NCI-H748 (cell line): Measurements from ENCODE around the gene CELF4.

Experiments
- DNase-seq: peaks from one replicate; lab custom pipeline; 2025; ENCODE audit not compliant: unreplicated experiment; lab: John Stamatoyannopoulos, UW

Gene CELF4

GRCh38 chr18:37497853-37498518, 67.6 kb downstream of the CELF4 start:
- no peak for DNase-seq

- no peak for DNase-seq
Observed at GRCh38 chr18:37496568-37496967, 69.0 kb downstream of the CELF4 start.

DNA sequence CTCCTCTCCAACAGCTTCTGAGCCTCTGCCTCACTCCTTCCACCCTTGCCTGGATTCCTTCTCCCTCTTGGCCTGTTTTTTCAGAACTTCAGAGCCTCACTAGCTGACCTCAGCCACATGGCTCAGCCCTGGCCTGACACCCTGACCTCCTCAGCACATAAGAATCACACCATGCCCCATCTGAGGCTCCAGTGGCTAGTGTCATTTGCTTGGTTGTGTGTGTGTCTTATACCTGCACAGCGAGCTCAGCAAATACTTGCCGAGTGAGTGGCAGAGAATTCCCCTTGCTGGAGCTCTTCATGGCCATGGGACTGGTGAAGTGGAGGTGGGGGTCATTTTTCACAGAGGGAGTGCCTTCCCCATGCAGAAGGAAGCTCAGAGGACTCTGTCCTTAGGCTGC, 70.2 kb downstream of the CELF4 start:
- no peak for DNase-seq

DNA sequence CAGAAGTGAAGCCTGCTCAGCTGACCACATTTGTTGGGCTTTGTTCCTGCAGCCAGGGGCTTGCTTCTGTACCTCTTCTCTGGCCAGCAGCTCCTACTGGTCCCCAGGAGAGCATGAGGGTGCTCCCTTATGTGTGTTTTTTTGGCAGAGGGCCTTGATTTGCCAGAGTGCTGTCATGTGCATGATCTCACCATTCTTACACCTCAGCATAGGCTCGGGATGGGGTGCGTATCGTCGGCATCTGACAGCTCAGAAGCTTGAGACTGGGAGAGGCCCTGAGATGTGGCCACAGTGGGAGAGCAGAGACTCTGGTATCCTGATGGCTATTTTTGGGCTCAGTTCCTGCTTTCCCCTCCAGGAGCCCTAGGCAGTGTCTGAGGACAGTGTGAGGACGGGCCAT, 71.2 kb downstream of the CELF4 start:
- no peak for DNase-seq

DNA sequence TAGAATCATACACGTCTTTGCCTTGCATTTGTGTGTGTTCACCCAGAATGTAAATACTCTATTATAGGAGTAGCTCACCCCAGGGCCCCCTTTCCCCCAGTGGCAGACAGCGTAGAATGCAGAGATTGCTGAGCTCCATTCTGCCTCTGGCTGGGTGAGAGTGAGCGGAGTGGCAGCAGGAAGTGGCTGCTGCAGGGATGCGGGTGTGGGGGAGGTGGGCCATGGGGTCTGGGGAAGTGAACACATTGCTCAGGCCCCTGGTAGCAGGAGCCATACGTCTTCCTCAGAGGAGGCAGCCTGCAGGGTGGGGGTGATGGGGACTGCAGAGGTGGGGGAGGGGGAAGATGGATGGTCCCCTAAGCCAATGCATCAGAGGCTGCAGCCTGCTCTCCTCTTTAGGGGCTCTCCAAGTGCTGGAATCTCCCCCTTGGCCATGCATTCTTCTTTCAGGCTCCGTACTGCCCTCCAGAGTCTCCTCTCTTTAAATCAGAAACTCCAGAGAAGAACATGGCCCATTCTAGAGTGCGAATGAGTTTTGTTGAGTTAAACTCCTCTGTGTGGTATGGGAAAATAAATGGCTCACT, 72.2 kb downstream of the CELF4 start:
- DNase-seq: no peak

GRCh38 chr18:37492952-37493351, 72.6 kb downstream of the CELF4 start:
- DNase-seq: no peak

DNA sequence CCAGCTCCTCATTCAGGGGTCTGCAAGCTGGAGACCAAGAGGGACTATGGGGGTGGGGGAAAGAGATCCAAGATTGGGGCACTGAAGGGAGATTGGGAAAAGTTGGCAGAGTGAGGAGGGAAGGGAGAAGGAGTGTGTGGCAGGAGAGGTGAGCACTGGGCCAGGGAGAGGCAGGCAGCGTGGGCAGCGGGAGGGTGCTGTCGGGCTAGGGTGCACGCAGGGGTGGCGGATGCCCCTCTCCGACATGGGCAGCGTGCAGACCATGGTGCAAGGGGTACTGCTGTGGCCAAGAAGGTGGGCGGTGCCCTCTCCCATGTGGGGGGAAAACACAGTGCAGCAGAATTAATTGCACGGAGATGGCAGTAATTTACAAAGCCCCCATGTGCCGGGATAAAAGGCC, 74.1 kb downstream of the CELF4 start:
- DNase-seq: no peak

GRCh38 chr18:37489998-37490397, 75.6 kb downstream of the CELF4 start:
- DNase-seq: no peak

DNA sequence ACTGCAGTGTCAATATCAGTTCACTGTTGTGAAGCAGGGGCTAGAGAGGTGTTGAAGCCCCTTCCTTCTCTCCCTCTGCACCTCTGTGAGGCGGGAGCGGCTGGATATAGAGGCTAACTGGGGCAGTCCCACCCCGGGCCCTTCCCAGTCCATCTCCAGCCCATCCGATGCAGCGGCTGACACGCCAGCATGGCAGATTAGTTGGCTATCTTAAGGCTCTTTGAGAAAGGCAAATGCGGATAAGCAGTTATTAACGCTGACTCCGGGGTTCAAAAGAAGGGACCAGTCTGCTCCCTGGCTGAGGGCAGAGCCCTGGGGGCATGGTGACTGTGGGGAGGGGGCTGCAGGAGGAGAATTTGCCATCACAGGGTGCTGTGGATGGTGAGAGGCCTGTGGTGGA, 76.6 kb downstream of the CELF4 start:
- no peak for DNase-seq

- DNase-seq: no peak
Observed at GRCh38 chr18:37487400-37487867, 78.2 kb downstream of the CELF4 start.

DNA sequence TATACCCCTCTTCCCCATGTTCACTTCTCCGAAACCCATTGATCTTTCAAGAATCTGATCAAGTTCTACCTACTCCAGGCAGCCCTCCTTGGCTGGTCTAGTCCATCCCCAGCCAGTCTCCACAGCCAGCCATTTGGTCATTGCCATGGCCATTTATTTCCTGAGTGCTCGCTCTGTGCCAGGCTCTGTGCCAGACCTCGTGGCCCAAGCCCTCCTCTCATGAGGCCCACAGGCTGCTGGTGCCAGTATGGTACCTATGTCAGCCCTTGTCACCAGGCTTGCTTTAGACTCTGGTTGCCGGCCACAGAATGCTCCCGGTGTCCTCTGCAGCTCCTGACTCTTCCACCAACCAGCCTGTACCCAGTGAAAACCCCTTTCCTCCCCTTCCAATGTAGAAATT, 78.8 kb downstream of the CELF4 start:
- DNase-seq: no peak

DNA sequence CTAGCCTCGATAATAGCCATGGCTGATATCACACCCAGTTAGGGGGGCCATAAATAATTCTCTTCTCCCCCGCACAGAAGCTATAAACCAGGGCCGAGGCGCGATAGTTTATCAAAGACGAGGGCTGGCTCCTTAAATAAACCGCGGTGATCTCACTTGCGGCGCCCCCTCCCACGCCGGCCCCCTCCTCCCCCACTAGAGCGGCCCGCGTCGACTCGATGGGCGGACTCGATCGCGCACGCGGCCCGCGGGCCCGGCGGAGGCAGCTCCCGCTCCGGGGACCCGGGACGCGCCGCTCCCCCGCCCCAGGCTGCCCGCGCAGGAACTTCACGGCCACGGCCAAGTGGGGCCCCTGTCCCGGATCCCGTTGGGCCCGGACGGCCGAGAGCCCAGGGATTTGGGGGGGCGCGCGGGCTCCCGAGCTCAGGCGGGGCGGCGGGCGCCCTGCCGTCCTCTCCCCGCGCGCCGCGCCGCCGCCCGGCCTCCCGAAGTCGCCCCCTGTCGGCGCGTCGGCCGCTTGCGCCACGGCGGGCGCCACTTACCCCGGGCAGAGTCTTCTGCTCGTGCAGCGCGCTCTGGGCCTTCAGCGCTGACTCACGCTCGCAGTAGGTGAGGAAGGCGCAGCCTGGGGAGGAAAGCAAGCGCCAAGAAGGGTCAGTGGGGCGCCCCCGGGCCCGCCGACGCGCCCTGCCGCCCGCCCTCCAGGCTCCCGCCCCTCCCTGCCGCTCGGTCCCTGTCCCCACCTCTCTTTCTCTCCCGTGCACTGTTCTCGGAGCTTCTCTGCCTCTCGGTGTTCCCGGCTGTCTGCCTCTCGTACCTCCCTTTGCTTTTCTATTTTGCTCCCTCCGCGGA, 80.4 kb downstream of the CELF4 start:
- peak; percentile 71 for DNase-seq

DNA sequence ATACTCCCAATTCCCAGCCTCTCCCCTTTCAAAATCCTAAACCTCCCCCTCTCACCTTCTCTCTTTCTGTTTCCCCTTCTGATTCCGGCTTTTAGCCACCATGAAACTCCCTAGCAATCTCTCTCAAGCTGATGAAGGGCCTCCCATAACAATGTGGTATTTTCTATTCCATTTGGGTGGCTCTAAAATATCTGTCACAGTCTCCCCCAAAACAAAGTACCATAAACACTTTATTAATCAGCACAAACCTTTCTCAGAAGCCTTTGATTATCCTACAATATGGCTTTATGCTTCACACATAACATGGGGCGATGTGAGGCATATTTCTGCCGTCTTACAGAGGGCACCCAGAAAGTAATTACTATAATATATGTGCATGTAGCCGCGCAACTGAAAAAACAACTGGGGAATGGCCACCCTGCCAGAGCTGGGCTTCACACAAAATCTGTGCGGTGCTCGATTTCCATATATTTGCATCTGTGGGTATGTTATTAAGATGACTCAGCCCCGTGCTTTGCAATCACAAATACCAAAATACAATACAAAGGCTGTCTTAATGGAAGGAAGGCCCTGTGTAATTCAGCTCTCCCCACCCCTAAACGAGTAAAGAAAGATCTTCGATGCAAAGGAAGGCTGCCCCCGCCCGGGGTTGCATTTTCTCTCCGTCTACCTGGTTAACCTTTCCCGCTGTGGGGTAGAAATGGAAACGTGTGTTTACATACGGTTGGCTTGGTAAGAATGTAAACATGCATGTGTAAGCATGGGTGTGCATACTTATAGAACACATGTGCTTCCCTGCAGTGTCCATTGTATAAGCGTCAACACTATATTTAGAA, 81.4 kb downstream of the CELF4 start:
- DNase-seq: peak; percentile 75

- DNase-seq: no peak
Observed at GRCh38 chr18:37483221-37483971, 82.2 kb downstream of the CELF4 start.

GRCh38 chr18:37482433-37482832, 83.2 kb downstream of the CELF4 start:
- DNase-seq: no peak

DNA sequence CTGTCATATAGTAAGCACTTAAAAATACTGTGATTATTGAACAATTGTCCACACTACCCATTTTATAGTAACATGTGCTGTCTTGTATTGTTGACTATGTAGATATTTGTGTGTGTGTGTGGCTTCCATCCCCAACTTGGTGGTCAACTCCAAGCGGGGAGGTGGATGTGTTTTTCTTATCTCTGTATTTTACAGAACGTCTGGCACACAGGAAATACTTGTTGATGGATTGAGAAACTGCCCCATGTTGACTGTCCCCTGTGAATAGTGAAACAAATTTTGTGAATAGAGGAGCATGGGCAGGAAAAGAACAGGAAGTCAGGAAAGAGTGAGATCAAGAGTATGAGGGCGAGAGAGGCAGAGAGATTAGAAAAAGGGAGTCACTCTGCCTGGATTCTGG, 83.6 kb downstream of the CELF4 start:
- no peak for DNase-seq

DNA sequence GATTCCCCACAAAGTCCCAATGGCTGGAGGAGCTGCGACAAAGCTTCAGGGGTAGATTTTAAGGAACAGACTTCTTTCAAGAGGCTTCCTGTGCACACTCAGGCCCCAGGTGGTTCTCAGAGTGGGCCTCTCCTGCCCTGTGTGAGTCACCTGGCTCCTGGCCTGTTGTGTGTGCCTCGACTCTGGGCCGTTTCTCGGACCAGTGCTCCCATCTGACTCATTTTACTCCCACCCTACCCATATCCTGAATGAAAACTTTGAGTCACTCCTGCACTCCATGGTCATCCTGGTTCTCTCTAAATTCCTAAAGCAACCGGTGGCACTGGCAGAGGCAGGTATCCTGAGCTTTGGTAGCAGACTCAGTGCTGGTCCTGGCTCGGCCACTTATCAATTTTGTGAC, 84.1 kb downstream of the CELF4 start:
- no peak for DNase-seq

GRCh38 chr18:37481072-37481471, 84.5 kb downstream of the CELF4 start:
- no peak for DNase-seq

- no peak for DNase-seq
Observed at GRCh38 chr18:37476611-37477295, 88.8 kb downstream of the CELF4 start.

DNA sequence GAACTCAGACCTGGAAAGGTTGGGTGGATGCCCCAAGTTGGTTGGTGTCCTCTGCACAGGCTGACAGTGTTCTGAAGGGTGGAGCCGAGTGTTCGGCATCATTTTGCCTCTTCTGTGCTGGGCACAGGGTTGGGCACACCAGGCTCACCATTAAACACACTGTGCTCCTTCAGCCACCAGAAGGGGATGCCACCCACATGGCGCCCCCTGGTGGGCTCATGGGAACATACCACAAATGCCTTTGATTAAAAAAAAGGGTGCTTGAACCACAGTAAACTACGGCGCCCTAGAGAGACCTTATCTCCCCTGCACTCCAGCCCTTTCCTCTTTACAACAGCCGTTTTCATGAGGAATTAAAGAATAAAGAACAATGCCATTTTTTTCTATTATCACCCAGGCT, 89.4 kb downstream of the CELF4 start:
- peak; percentile 46 for DNase-seq
